ENCODE measurements around the gene LOXL1.

DNA sequence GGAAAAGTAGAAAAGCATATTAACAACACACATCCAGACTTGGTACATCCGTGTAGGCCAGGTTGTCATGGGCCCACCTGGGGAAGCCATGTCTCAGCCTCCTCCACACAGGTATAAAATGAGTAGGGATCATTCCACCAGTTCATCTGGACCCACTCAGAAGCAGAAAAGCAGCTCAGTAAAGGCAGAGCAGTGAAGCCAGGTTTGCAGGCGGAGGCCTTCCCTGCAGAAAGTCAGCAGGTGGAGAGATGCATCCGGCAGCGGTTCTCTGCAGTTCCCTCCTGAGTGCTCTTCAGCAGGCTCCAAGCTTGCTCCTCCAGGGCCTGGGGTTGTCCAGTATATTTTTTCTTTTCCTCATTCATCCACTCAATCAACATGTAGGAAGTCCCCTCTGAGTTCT, 22.1 kb downstream of the LOXL1 start:
- TF ChIP-seq, protein P1, sequence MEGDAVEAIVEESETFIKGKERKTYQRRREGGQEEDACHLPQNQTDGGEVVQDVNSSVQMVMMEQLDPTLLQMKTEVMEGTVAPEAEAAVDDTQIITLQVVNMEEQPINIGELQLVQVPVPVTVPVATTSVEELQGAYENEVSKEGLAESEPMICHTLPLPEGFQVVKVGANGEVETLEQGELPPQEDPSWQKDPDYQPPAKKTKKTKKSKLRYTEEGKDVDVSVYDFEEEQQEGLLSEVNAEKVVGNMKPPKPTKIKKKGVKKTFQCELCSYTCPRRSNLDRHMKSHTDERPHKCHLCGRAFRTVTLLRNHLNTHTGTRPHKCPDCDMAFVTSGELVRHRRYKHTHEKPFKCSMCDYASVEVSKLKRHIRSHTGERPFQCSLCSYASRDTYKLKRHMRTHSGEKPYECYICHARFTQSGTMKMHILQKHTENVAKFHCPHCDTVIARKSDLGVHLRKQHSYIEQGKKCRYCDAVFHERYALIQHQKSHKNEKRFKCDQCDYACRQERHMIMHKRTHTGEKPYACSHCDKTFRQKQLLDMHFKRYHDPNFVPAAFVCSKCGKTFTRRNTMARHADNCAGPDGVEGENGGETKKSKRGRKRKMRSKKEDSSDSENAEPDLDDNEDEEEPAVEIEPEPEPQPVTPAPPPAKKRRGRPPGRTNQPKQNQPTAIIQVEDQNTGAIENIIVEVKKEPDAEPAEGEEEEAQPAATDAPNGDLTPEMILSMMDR (IDR thresholded peaks at IDR 0.05) = no peak
- TF ChIP-seq EZH2 (IDR thresholded peaks at IDR 0.05; ENCODE audit: borderline replicate concordance, insufficient read depth, low read depth, low read length, poor library complexity, severe bottlenecking) = no peak

Measured in B cell (primary cell).